HG03575 (cell line): ENCODE results near the gene CHRM2.

ENCODE experiments used
- ATAC-seq: cut with Tn5 transposase; IDR thresholded peaks from one replicate; pipeline ENCODE4 v1.9.1; 2021; ENCODE audit not compliant: unreplicated experiment, insufficient number of reproducible peaks, low FRiP score; ENCODE audit errors: extremely low read depth

Gene CHRM2

GRCh38 chr7:136887317-136887716 lies 18.9 kb downstream of the CHRM2 start:
- no peak for ATAC-seq

GRCh38 chr7:136890399-136890798 lies 21.9 kb downstream of the CHRM2 start:
- ATAC-seq, result no peak

GRCh38 chr7:136891850-136892249 lies 23.4 kb downstream of the CHRM2 start:
- no peak for ATAC-seq

- no peak for ATAC-seq
These were observed 26.3 kb downstream of the CHRM2 start for GRCh38 chr7:136894789-136895188.

- ATAC-seq, result no peak
These were observed 29.2 kb downstream of the CHRM2 start for GRCh38 chr7:136897676-136898075.

- ATAC-seq, result no peak
These were observed 31.6 kb downstream of the CHRM2 start for GRCh38 chr7:136900005-136900404.

- ATAC-seq, result no peak
These were observed 42.3 kb downstream of the CHRM2 start for GRCh38 chr7:136910771-136911170.

GRCh38 chr7:136911344-136911743 lies 42.9 kb downstream of the CHRM2 start:
- no peak for ATAC-seq

GRCh38 chr7:136912339-136912738 lies 43.9 kb downstream of the CHRM2 start:
- no peak for ATAC-seq

- no peak for ATAC-seq
These were observed 45.6 kb downstream of the CHRM2 start for GRCh38 chr7:136914016-136914415.

GRCh38 chr7:136919820-136920219 lies 51.4 kb downstream of the CHRM2 start:
- ATAC-seq, result no peak

GRCh38 chr7:136923111-136923667 lies 54.7 kb downstream of the CHRM2 start:
- ATAC-seq, result no peak

GRCh38 chr7:136925044-136925443 lies 56.6 kb downstream of the CHRM2 start:
- no peak for ATAC-seq

GRCh38 chr7:136925556-136925955 lies 57.1 kb downstream of the CHRM2 start:
- no peak for ATAC-seq

GRCh38 chr7:136931169-136931867 lies 62.9 kb downstream of the CHRM2 start:
- ATAC-seq, result no peak

- ATAC-seq, result no peak
These were observed 69.0 kb downstream of the CHRM2 start for GRCh38 chr7:136937436-136937835.

GRCh38 chr7:136938476-136938875 lies 70.0 kb downstream of the CHRM2 start:
- no peak for ATAC-seq

- ATAC-seq, result no peak
These were observed 71.7 kb downstream of the CHRM2 start for GRCh38 chr7:136940122-136940521.

GRCh38 chr7:136940917-136941316 lies 72.5 kb downstream of the CHRM2 start:
- ATAC-seq, result no peak

GRCh38 chr7:136941816-136942215 lies 73.4 kb downstream of the CHRM2 start:
- ATAC-seq, result no peak

GRCh38 chr7:136942401-136942800 lies 73.9 kb downstream of the CHRM2 start:
- ATAC-seq, result no peak
